MG63 (cell line): ENCODE results near the gene KLHL36. TPM values are rescaled to one million over a fixed set of nuclear protein-coding genes. Genes with fewer than 3 reads are reported as not detected.
"Not testable (repeated sequence)": the region's sequence is repeated elsewhere in the genome, so short reads cannot be mapped to it uniquely, and the experiment has no call there.

ENCODE experiments used
- DNase-seq: peaks from one replicate; pipeline ENCODE4 v3.0.0-alpha.2; 2020
- H3K27me3 ChIP-seq: fragments of 250-450 bp; sonication (Bioruptor Pico); 2 replicates; pipeline ENCODE4 v1.5.1; 2020; ENCODE audit warnings: mild to moderate bottlenecking, moderate library complexity
- H3K36me3 ChIP-seq: fragments of 250-450 bp; sonication (Bioruptor Pico); 2 replicates; pipeline ENCODE4 v1.5.1; 2020; ENCODE audit warnings: mild to moderate bottlenecking, moderate library complexity
- H3K4me3 ChIP-seq: fragments of 250-450 bp; sonication (Bioruptor Pico); 2 replicates; pipeline ENCODE4 v1.5.1; 2020; ENCODE audit warnings: mild to moderate bottlenecking, moderate library complexity
- H3K9me3 ChIP-seq: fragments of 250-450 bp; sonication (Bioruptor Pico); 2 replicates; pipeline ENCODE4 v1.5.1; 2020; ENCODE audit warnings: mild to moderate bottlenecking, moderate library complexity
- total RNA-seq: library from RNA; depleted of rRNA; stranded (reverse); fragments of >200 nt; shearing (Covaris generic); gene quantifications from 2 replicates; pipeline ENCODE4 v1.2.3, GENCODE V29; 2014; ENCODE audit warnings: low replicate concordance

KLHL36 gene
- total RNA-seq, 1 experiment from 2014 or later: 20.5 TPM

GRCh38 chr16:84675884-84676283 lies 27.6 kb downstream of the KLHL36 start:
- Histone ChIP-seq H3K4me3 (no peak overlapping the region), H3K36me3 (no peaks in the 10 kb centered on the region), H3K9me3 (no peaks in the 10 kb centered on the region), H3K27me3 (no peaks in the 10 kb centered on the region)
- DNase-seq: no peak

GRCh38 chr16:84677017-84677803 lies 28.9 kb downstream of the KLHL36 start:
- Histone ChIP-seq H3K4me3 (no peak overlapping the region), H3K27me3 (no peaks in the 10 kb centered on the region), H3K36me3 (no peaks in the 10 kb centered on the region), H3K9me3 (no peaks in the 10 kb centered on the region)
- DNase-seq: no peak

- no peak overlapping the region for H3K4me3 ChIP-seq
- H3K9me3 ChIP-seq: no peaks in the 10 kb centered on the region
- H3K27me3 ChIP-seq: no peaks in the 10 kb centered on the region
- DNase-seq: no peak
- H3K36me3 ChIP-seq: no peaks in the 10 kb centered on the region
These were observed 29.5 kb downstream of the KLHL36 start for GRCh38 chr16:84677849-84678248.

DNA sequence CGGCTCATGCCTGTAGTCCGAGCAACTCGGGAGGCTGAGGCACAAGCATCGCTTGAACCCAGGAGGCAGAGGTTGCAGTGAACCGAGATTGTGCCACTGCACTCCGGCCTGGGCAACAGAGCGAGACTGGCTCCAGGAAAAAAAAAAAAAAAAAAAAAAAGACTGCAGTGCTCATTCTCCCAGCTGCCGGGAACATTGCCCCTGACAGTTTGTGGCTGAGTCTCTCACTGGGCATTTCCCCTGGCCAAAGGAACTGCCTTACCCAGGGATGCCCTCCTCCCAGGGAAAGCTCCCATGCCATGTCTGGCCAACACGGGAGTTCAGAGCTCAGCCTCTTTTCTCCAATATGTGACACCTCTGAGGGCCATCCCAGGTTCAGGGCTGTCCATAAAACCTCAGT lies 30.2 kb downstream of the KLHL36 start:
- Histone ChIP-seq H3K9me3 (no peaks in the 10 kb centered on the region), H3K27me3 (no peaks in the 10 kb centered on the region), H3K36me3 (no peaks in the 10 kb centered on the region), H3K4me3 (no peak overlapping the region)
- no peak for DNase-seq

- no peak overlapping the region for H3K4me3 ChIP-seq
- no peaks in the 10 kb centered on the region for H3K36me3 ChIP-seq
- no peaks in the 10 kb centered on the region for H3K9me3 ChIP-seq
- no peaks in the 10 kb centered on the region for H3K27me3 ChIP-seq
- no peak for DNase-seq
These were observed 32.0 kb downstream of the KLHL36 start for GRCh38 chr16:84680165-84680842.

DNA sequence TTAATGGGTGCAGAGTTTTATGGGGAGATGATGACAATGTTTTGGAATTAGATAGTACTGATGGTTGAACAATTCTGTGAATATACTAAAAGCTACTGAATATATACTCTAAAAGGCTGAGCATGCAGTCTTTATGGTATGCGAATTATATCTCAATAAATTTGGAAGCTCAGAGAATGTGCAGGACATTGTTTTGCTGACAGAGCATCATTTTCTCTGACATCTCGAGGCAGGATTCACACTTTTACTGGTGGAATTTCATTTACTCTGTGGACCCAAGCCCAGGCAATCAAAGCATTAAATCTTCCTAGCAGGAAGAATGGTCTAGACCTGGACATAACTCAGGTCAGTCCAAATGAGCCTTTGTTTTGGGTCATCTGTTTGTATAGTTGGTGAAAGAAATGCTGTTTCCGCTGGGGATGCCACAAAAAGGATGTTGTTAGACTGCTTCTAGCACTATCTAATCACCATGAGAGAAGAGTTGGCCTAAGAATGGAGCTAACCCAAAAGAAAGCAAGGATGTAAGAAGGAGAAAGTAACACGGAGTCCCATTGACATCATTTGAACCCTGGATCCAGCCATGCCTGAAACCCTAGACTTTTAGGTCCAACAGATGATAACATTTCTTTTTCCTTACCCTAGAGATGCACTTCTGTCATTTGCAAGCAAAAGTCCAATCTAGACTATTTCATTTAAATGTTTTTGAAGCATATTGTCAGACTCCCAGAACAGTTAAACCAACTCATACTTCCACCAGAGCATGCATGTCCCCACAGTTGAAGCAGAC lies 32.7 kb downstream of the KLHL36 start:
- DNase-seq: no peak
- H3K36me3 ChIP-seq: no peaks in the 10 kb centered on the region
- H3K9me3 ChIP-seq: no peaks in the 10 kb centered on the region
- H3K27me3 ChIP-seq: no peaks in the 10 kb centered on the region
- H3K4me3 ChIP-seq: no peak overlapping the region

- Histone ChIP-seq H3K36me3 (no peaks in the 10 kb centered on the region), H3K27me3 (no peaks in the 10 kb centered on the region), H3K9me3 (no peaks in the 10 kb centered on the region), H3K4me3 (no peak overlapping the region)
- no peak for DNase-seq
These were observed 35.6 kb downstream of the KLHL36 start for GRCh38 chr16:84683691-84684591.

DNA sequence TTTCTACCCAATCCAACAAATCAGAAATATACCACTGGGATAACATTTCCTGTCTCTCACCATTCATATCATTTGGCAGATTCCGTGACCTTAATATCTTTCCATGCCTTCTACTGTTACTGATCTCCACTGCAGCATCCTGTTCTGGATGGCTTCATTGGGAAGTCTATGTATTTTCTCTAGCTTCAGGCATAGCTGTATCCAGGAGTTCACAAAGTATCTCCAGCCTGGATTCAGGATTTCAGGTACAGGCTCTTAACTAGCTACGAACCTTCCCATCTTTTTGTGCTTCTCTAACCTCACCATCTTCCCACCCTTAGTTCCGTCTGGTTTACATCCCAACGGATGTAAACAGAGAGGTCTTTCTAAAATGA lies 36.3 kb downstream of the KLHL36 start:
- H3K9me3 ChIP-seq: no peaks in the 10 kb centered on the region
- no peak overlapping the region for H3K4me3 ChIP-seq
- no peaks in the 10 kb centered on the region for H3K36me3 ChIP-seq
- DNase-seq: no peak
- H3K27me3 ChIP-seq: no peaks in the 10 kb centered on the region

- no peak for DNase-seq
- no peak overlapping the region for H3K4me3 ChIP-seq
- no peaks in the 10 kb centered on the region for H3K36me3 ChIP-seq
- no peaks in the 10 kb centered on the region for H3K9me3 ChIP-seq
- H3K27me3 ChIP-seq: no peaks in the 10 kb centered on the region
These were observed 36.9 kb downstream of the KLHL36 start for GRCh38 chr16:84685210-84685609.

DNA sequence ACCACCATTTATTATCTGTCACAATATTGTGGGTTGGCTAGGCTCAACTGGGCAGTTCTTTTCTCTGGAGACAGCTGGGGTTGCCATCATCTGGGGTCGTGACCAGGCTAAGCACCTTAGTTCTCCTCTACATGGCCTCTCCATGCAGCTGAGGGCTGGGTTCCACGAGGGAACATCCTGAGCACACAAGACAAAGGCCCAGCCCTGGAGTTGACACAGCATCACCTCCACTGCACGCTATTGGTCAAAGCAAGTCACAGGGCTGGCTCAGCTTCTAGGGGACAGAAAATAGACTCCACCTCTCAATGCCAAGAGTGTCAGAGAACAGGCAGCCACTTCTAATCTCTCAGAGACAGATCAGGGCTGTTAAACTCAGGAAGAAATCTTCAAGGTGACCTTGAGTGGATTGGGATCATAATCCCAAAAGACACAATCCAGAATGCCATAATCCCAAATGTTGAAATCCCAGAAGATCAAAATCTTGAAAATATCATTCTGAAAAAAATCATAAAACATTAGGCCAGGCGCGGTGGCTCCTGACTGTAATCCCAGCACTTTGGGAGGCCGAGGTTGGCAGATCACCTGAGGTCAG lies 38.5 kb downstream of the KLHL36 start:
- no peaks in the 10 kb centered on the region for H3K9me3 ChIP-seq
- no peak overlapping the region for H3K4me3 ChIP-seq
- H3K36me3 ChIP-seq: no peaks in the 10 kb centered on the region
- H3K27me3 ChIP-seq: no peaks in the 10 kb centered on the region
- no peak for DNase-seq

DNA sequence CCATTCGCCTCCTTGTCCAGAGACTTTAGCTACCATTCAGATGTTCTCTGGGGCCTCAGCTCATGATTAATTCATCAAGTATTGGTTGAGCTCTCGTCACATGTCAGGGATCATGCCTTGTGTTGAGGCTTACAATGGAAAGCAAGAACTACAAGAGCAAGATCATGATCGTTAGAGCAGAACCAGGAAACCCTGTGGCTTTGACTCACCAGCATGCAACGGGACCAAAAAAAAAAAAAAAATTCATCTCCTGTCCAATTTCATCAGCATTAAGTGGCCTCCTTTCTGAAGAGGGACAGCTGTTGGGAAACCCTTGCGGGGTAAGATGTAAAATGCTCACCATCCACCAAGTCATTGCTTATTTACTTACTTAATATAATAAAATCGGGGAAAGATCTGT lies 39.4 kb downstream of the KLHL36 start:
- no peaks in the 10 kb centered on the region for H3K36me3 ChIP-seq
- no peak for DNase-seq
- no peak overlapping the region for H3K4me3 ChIP-seq
- H3K27me3 ChIP-seq: no peaks in the 10 kb centered on the region
- no peaks in the 10 kb centered on the region for H3K9me3 ChIP-seq

DNA sequence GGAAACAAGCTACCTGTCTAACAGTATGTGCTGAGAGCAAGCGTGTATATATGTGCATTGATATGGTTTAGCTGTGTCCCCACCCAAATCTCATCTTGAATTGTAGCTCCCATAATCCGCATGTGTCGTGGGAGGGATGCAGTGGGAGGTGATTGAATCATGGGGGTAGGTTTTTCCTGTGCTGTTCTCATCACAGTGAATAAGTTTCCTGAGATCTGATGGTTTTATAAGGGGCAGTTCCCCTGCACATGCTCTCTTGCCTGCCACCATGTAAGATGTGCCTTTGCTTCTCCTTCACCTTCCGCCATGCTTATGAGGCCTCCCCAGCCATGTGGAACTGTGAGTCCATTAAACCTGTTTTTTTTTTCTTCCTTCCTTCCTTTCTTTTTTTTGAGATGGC lies 39.9 kb downstream of the KLHL36 start:
- not testable (repeated sequence) for DNase-seq, H3K36me3 ChIP-seq, H3K27me3 ChIP-seq, H3K9me3 ChIP-seq, H3K4me3 ChIP-seq

DNA sequence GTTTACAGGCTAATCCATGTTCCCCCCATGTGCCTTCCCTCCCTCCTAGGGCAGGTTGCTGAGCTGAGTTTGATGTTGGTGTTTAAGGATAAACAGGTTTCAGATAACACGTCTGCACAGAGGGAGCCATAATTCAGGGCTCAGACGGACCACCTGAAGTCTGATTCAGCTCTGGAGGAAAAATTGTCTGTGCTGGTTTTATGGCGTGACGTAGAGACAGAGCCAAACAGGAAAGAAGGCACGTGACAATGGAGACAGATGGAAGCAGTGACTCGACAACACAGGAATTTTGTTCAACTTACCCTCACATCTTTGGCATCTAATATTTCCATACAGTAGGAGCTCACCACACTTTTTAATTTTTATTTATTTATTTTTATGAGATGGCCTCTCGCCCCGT lies 40.8 kb downstream of the KLHL36 start:
- no peaks in the 10 kb centered on the region for H3K9me3 ChIP-seq
- peak; percentile 32 for DNase-seq
- no peak overlapping the region for H3K4me3 ChIP-seq
- H3K27me3 ChIP-seq: no peaks in the 10 kb centered on the region
- no peaks in the 10 kb centered on the region for H3K36me3 ChIP-seq

- no peaks in the 10 kb centered on the region for H3K9me3 ChIP-seq
- no peak overlapping the region for H3K4me3 ChIP-seq
- no peak for DNase-seq
- no peaks in the 10 kb centered on the region for H3K36me3 ChIP-seq
- no peaks in the 10 kb centered on the region for H3K27me3 ChIP-seq
These were observed 41.9 kb downstream of the KLHL36 start for GRCh38 chr16:84690088-84690819.

DNA sequence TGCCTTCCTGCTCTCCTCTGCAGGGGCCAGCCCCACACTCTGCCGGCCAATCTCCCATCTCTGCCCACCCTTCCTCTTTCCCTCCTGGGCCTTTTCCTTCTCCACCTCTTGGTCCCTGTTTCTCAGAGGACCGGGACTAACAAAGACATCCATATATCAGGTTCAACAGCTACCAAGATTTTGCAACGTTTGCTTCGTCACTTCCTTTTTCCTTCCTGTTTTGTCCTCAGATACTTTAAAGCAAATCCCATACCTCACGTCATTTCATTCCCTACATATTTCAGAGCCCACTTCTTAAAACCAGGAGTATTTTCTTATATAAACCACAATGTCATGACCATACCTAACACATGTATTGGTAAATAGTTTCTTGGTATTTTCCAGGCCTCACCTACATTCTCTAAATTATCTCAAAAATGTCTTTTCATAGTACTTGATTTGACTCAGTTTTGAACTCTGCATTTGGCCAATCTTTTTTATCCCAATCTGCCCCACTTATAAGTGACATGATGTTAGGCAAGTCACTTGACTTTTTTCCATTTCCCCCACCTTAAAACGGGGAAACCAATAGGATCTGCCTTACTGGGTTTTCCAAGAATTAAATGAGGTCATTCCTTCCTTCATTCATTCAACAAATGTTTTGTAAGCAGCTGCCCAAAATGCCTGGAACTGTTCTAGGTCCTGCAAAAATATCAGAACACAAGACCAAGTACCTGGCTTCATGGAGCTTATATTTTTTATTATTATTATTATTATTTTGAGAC lies 44.3 kb downstream of the KLHL36 start:
- Histone ChIP-seq H3K27me3 (no peaks in the 10 kb centered on the region), H3K9me3 (no peaks in the 10 kb centered on the region), H3K4me3 (no peak overlapping the region), H3K36me3 (no peaks in the 10 kb centered on the region)
- no peak for DNase-seq
